ENCODE data around the gene CERCAM.

The CERCAM gene

DNA sequence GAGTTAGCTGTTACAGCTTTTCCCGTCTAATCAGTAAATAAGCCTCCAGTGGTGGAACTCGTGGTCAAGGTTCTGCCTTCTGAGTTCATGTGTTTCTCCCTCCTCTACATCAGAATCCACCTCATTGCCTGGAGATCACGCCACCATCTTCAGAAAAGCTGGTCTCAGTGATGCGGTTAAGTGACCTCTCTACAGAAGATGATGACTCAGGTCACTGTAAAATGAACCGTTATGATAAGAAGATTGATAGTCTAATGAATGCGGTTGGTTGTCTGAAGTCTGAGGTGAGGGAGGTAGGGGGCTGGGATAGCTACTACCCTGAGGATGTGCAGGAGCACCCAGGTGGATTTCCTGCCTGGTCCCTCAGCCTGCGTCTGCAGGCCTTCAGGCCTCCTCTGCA lies 48.4 kb downstream of the CERCAM start:
- no peak for ATAC-seq
- TF ChIP-seq ZNF70 (CRISPR knock-in tag; IDR thresholded peaks at IDR 0.05) = no peak
- no peak for TF ChIP-seq OSR1 (CRISPR knock-in tag; IDR thresholded peaks at IDR 0.05)
- no peak for TF ChIP-seq ZNF8 (CRISPR knock-in tag; IDR thresholded peaks at IDR 0.05)
- TF ChIP-seq ZNF565 (CRISPR knock-in tag; conservative IDR thresholded peaks at IDR 0.05; ENCODE audit: low read depth) = no peak
- no peak for TF ChIP-seq CSDC2 (CRISPR knock-in tag; IDR thresholded peaks at IDR 0.05)
- TF ChIP-seq, protein P1, sequence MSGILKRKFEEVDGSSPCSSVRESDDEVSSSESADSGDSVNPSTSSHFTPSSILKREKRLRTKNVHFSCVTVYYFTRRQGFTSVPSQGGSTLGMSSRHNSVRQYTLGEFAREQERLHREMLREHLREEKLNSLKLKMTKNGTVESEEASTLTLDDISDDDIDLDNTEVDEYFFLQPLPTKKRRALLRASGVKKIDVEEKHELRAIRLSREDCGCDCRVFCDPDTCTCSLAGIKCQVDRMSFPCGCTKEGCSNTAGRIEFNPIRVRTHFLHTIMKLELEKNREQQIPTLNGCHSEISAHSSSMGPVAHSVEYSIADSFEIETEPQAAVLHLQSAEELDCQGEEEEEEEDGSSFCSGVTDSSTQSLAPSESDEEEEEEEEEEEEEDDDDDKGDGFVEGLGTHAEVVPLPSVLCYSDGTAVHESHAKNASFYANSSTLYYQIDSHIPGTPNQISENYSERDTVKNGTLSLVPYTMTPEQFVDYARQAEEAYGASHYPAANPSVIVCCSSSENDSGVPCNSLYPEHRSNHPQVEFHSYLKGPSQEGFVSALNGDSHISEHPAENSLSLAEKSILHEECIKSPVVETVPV (CRISPR knock-in tag; IDR thresholded peaks at IDR 0.05) = no peak
- no peak for TF ChIP-seq PPARA (CRISPR knock-in tag; IDR thresholded peaks at IDR 0.05; ENCODE audit: borderline replicate concordance)

- peak; percentile 49; the same call in 2 of the 3 replicates for ATAC-seq
- TF ChIP-seq, protein P2, sequence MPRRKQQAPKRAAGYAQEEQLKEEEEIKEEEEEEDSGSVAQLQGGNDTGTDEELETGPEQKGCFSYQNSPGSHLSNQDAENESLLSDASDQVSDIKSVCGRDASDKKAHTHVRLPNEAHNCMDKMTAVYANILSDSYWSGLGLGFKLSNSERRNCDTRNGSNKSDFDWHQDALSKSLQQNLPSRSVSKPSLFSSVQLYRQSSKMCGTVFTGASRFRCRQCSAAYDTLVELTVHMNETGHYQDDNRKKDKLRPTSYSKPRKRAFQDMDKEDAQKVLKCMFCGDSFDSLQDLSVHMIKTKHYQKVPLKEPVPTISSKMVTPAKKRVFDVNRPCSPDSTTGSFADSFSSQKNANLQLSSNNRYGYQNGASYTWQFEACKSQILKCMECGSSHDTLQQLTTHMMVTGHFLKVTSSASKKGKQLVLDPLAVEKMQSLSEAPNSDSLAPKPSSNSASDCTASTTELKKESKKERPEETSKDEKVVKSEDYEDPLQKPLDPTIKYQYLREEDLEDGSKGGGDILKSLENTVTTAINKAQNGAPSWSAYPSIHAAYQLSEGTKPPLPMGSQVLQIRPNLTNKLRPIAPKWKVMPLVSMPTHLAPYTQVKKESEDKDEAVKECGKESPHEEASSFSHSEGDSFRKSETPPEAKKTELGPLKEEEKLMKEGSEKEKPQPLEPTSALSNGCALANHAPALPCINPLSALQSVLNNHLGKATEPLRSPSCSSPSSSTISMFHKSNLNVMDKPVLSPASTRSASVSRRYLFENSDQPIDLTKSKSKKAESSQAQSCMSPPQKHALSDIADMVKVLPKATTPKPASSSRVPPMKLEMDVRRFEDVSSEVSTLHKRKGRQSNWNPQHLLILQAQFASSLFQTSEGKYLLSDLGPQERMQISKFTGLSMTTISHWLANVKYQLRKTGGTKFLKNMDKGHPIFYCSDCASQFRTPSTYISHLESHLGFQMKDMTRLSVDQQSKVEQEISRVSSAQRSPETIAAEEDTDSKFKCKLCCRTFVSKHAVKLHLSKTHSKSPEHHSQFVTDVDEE (CRISPR knock-in tag; IDR thresholded peaks at IDR 0.05) = no peak
- TF ChIP-seq ZNF565 (CRISPR knock-in tag; conservative IDR thresholded peaks at IDR 0.05; ENCODE audit: low read depth) (no peak), SNAI2 (CRISPR knock-in tag; IDR thresholded peaks at IDR 0.05) (no peak), PATZ1 (CRISPR knock-in tag; IDR thresholded peaks at IDR 0.05; ENCODE audit: borderline replicate concordance) (no peak), RARB (CRISPR knock-in tag; IDR thresholded peaks at IDR 0.05) (no peak), GLIS3 (CRISPR knock-in tag; IDR thresholded peaks at IDR 0.05) (no peak), TCF4 (CRISPR knock-in tag; IDR thresholded peaks at IDR 0.05; ENCODE audit: borderline replicate concordance) (no peak), CSDC2 (CRISPR knock-in tag; IDR thresholded peaks at IDR 0.05) (no peak), ISL1 (CRISPR knock-in tag; IDR thresholded peaks at IDR 0.05) (no peak), OSR1 (CRISPR knock-in tag; IDR thresholded peaks at IDR 0.05) (no peak), ZC3H10 (CRISPR knock-in tag; IDR thresholded peaks at IDR 0.05) (no peak), ESRRG (CRISPR knock-in tag; IDR thresholded peaks at IDR 0.05) (no peak), CREB5 (CRISPR knock-in tag; IDR thresholded peaks at IDR 0.05; ENCODE audit: low read depth) (no peak), BACH2 (CRISPR knock-in tag; IDR thresholded peaks at IDR 0.05; ENCODE audit: borderline replicate concordance) (no peak), ZNF8 (CRISPR knock-in tag; IDR thresholded peaks at IDR 0.05) (no peak), ARNTL (CRISPR knock-in tag; IDR thresholded peaks at IDR 0.05; ENCODE audit: borderline replicate concordance, low read depth) (no peak), ZNF70 (CRISPR knock-in tag; IDR thresholded peaks at IDR 0.05) (no peak)
- TF ChIP-seq, protein P1 (CRISPR knock-in tag; IDR thresholded peaks at IDR 0.05) = no peak
- TF ChIP-seq, protein P3, sequence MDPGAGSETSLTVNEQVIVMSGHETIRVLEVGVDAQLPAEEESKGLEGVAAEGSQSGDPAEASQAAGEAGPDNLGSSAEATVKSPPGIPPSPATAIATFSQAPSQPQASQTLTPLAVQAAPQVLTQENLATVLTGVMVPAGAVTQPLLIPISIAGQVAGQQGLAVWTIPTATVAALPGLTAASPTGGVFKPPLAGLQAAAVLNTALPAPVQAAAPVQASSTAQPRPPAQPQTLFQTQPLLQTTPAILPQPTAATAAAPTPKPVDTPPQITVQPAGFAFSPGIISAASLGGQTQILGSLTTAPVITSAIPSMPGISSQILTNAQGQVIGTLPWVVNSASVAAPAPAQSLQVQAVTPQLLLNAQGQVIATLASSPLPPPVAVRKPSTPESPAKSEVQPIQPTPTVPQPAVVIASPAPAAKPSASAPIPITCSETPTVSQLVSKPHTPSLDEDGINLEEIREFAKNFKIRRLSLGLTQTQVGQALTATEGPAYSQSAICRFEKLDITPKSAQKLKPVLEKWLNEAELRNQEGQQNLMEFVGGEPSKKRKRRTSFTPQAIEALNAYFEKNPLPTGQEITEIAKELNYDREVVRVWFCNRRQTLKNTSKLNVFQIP (CRISPR knock-in tag; IDR thresholded peaks at IDR 0.05; ENCODE audit: borderline replicate concordance, low read depth) = no peak
Observed at GRCh38 chr9:128470560-128470959, 49.9 kb downstream of the CERCAM start.
